ENCODE results near the gene DIP2A. TPM values are rescaled to one million over a fixed set of nuclear protein-coding genes. Genes with fewer than 3 reads are reported as not detected.

The DIP2A gene
- total and polyA plus RNA-seq, 2 of the 13 experiments (the other 11 are each of a cell fraction or from before 2014, with no cell fraction given): 18.5 to 37.6 TPM

DNA sequence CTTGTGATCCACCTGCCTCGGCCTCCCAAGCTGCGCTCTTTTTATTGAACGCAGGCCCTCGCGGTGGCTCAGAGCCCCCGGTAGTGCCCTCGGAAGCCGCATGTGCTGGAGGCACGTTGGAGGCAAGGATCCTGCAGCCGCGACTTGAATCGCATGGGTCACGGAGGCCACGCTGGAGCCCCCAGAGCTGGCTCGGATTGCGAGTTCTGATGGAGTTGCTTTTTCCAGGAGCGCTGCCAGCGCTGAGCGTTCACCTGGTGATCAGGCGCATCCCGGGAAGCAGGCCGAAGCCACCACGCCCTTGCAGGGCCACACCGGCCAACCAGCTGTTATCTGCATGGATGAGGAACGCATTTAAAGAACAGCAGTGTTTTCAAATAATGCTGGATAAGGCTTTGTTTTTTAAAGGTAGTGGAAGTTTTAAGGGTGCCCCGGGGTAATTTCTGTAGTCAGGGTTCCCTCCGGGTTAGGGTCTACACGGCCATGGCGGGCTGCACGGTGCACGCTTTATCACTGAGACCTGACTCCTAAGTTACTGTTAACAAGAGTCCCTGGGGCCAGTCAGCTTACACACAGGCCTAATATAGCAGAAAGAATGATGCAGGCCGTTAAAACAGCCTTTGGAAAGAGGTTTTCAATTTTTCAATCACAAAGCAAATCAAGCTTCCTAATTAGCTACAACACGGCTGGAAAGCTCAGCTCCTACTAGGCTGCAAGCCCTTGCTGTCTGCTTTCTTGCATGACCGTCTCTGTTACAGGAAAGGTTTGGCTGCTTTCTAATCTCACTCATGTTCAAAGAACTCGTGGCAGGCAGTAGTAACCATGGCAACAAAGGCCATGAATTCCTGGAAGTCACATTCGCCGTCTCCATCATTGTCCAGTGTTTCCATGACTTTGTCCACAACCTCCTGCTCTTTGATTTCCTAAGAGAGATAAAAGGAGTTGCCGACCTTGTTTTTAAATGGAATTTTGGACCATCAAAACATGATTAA lies 140.2 kb downstream of the DIP2A start (continued):
- TF ChIP-seq SNRNP70 (IDR thresholded peaks at IDR 0.05; ENCODE audit: low read depth, low read length): no peak
- no peak for TF ChIP-seq HNRNPUL1 (IDR thresholded peaks at IDR 0.05; ENCODE audit: low read depth, low read length)
- TF ChIP-seq RFX3 (CRISPR knock-in tag; IDR thresholded peaks at IDR 0.05): peak; percentile 96
- TF ChIP-seq, protein P1, sequence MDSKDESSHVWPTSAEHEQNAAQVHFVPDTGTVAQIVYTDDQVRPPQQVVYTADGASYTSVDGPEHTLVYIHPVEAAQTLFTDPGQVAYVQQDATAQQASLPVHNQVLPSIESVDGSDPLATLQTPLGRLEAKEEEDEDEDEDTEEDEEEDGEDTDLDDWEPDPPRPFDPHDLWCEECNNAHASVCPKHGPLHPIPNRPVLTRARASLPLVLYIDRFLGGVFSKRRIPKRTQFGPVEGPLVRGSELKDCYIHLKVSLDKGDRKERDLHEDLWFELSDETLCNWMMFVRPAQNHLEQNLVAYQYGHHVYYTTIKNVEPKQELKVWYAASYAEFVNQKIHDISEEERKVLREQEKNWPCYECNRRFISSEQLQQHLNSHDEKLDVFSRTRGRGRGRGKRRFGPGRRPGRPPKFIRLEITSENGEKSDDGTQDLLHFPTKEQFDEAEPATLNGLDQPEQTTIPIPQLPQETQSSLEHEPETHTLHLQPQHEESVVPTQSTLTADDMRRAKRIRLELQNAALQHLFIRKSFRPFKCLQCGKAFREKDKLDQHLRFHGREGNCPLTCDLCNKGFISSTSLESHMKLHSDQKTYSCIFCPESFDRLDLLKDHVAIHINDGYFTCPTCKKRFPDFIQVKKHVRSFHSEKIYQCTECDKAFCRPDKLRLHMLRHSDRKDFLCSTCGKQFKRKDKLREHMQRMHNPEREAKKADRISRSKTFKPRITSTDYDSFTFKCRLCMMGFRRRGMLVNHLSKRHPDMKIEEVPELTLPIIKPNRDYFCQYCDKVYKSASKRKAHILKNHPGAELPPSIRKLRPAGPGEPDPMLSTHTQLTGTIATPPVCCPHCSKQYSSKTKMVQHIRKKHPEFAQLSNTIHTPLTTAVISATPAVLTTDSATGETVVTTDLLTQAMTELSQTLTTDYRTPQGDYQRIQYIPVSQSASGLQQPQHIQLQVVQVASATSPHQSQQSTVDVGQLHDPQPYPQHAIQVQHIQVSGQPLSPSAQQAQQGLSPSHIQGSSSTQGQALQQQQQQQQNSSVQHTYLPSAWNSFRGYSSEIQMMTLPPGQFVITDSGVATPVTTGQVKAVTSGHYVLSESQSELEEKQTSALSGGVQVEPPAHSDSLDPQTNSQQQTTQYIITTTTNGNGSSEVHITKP (CRISPR knock-in tag; IDR thresholded peaks at IDR 0.05; ENCODE audit: low read depth): no peak
- TF ChIP-seq, protein P2, sequence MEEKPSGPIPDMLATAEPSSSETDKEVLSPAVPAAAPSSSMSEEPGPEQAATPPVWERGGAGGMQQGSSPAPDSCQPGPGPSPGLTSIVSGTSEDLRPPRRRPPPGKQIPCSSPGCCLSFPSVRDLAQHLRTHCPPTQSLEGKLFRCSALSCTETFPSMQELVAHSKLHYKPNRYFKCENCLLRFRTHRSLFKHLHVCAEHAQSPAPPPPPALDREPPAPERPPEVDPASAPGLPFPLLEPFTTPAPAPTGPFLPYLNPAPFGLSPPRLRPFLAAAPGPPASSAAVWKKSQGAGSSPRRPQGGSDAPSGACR (CRISPR knock-in tag; IDR thresholded peaks at IDR 0.05): no peak
- TF ChIP-seq TCF7 (IDR thresholded peaks at IDR 0.05; ENCODE audit: low read depth): peak; percentile 78
- TF ChIP-seq XRCC5 (optimal IDR thresholded peaks at IDR 0.05; ENCODE audit: low read length): no peak
- TF ChIP-seq EP300 (IDR thresholded peaks at IDR 0.05; ENCODE audit: low read depth in 2 of 2, low read length in 2 of 2): 0 out of 4 replicates have a peak, but pooled peaks of 1 of the 2 experiments have one; percentile 13
- no peak for TF ChIP-seq EP300 (CRISPR knock-in tag; IDR thresholded peaks at IDR 0.05; ENCODE audit: borderline replicate concordance)
- no peak for TF ChIP-seq JUNB (CRISPR knock-in tag; IDR thresholded peaks at IDR 0.05; ENCODE audit: borderline replicate concordance)
- no peak for TF ChIP-seq DNMT1 (CRISPR knock-in tag; IDR thresholded peaks at IDR 0.05)
- TF ChIP-seq, protein P3, sequence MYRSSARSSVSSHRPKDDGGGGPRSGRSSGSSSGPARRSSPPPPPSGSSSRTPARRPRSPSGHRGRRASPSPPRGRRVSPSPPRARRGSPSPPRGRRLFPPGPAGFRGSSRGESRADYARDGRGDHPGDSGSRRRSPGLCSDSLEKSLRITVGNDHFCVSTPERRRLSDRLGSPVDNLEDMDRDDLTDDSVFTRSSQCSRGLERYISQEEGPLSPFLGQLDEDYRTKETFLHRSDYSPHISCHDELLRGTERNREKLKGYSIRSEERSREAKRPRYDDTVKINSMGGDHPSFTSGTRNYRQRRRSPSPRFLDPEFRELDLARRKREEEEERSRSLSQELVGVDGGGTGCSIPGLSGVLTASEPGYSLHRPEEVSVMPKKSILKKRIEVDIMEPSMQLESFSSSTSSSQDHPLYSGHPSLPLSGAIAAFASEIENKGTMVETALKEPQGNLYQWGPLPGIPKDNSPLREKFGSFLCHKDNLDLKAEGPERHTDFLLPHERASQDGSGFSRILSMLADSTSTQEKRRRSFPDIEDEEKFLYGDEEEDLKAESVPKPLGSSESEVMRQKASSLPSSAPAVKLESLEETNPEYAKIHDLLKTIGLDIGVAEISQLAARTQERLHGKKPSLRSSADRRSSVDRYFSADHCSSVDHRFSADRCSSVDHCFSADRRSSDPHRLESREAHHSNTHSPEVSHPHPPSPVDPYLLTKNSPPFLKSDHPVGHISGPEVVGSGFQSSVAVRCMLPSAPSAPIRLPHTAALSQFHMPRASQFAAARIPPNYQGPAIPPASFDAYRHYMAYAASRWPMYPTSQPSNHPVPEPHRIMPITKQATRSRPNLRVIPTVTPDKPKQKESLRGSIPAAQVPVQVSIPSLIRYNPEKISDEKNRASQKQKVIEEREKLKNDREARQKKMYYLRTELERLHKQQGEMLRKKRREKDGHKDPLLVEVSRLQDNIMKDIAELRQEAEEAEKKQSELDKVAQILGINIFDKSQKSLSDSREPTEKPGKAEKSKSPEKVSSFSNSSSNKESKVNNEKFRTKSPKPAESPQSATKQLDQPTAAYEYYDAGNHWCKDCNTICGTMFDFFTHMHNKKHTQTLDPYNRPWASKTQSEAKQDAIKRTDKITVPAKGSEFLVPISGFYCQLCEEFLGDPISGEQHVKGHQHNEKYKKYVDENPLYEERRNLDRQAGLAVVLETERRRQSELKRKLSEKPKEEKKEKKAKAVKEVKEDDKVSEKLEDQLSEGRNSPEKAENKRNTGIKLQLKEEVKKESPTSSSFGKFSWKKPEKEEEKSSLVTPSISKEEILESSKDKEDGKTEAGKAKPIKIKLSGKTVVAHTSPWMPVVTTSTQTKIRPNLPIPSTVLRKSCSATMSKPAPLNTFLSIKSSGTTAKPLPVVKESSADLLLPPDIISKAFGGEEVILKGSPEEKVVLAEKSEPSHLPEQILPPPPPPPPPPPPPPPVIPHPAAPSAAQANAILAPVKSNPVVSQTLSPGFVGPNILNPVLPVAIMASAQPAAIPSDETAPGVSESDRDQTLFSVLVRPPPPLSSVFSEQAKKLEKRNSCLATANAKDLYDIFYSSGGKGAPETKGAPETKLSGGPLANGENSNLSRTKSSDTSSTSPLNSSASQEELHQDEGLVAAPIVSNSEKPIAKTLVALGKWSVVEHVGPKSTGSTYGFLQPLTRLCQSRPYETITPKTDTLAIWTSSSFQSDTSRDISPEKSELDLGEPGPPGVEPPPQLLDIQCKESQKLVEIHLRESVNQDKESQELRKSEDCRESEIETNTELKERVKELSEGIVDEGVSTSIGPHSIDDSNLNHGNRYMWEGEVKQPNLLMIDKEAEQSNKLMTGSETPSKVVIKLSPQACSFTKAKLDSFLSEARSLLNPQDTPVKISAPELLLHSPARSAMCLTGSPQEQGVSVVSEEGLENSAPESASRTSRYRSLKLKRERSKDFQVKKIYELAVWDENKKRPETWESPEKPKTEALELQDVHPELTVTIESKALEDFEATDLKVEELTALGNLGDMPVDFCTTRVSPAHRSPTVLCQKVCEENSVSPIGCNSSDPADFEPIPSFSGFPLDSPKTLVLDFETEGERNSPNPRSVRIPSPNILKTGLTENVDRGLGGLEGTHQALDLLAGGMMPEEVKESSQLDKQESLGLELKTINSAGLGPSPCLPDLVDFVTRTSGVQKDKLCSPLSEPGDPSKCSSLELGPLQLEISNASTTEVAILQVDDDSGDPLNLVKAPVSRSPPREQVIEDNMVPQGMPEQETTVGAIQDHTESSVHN (CRISPR knock-in tag; IDR thresholded peaks at IDR 0.05): no peak
- no peak for TF ChIP-seq GFI1 (CRISPR knock-in tag; IDR thresholded peaks at IDR 0.05; ENCODE audit: borderline replicate concordance)

All from HepG2 (cell line).